Right kidney (tissue), 1 donor: ENCODE results near the gene RAB40B.

Experiments
- DNase-seq: peaks from one replicate; pipeline ENCODE4 v3.0.0-alpha.2; 2016

The RAB40B gene

GRCh38 chr17:82616021-82616711 is 82.3 kb downstream of the RAB40B start:
- DNase-seq, result no peak

GRCh38 chr17:82615084-82616020 is 83.1 kb downstream of the RAB40B start:
- DNase-seq, result no peak

- no peak for DNase-seq
These were observed 84.3 kb downstream of the RAB40B start for GRCh38 chr17:82614095-82614631.

GRCh38 chr17:82613283-82614094 is 85.0 kb downstream of the RAB40B start:
- peak; percentile 57 for DNase-seq

- no peak for DNase-seq
These were observed 87.1 kb downstream of the RAB40B start for GRCh38 chr17:82611140-82612058.

- DNase-seq, result no peak
These were observed 88.8 kb downstream of the RAB40B start for GRCh38 chr17:82609655-82610054.

GRCh38 chr17:82608816-82609215 is 89.7 kb downstream of the RAB40B start:
- DNase-seq, result no peak

- DNase-seq, result no peak
These were observed 92.4 kb downstream of the RAB40B start for GRCh38 chr17:82605939-82606600.
